ENCODE data around the gene RNASEH2B.

- TF ChIP-seq CTCF (IDR thresholded peaks at IDR 0.05; ENCODE audit: low read length) (no peak), EZH2phosphoT487 (IDR thresholded peaks at IDR 0.05; ENCODE audit: low read length) (no peak)
Measured at GRCh38 chr13:50891206-50891605, 18.4 kb upstream of the RNASEH2B start.

Measured in MM.1S (cell line).